Lower leg skin (tissue), 4 donors: ENCODE data around the gene SCAF8. TPM values are rescaled to one million over a fixed set of nuclear protein-coding genes. Genes with fewer than 3 reads are reported as not detected.

Experiments
- DNase-seq, 2 donors: peaks; one replicate each; pipeline ENCODE4 v3.0.0-alpha.2; 2019; ENCODE audit warnings: low spot score in 2 of 2
- H3K4me3 ChIP-seq: fragments of 200-600 bp; sonication (generic); 2 replicates; pipeline ENCODE4 v1.5.1; 2017; ENCODE audit warnings: mild to moderate bottlenecking, low read depth; ENCODE audit not compliant: poor library complexity, severe bottlenecking
- CTCF ChIP-seq, 3 donors: fragments of 450-650 bp; IDR thresholded peaks; one replicate each; pipeline ENCODE4 v1.5.1; 2016; ENCODE audit warnings: antibody characterized with exemption in 3 of 3, mild to moderate bottlenecking in 3 of 3, moderate library complexity in 2 of 3
- POLR2A ChIP-seq, 2 donors: fragments of 450-650 bp; IDR thresholded peaks; one replicate each; pipeline ENCODE4 v1.6.1; 2016 to 2017; ENCODE audit warnings: antibody characterized with exemption in 2 of 2, mild to moderate bottlenecking in 1 of 2, moderate library complexity in 1 of 2
- WGBS, 2 donors: methylation state at CpG; one replicate each; pipeline ENCODE4 v1.1.5; 2018; 5-methylcytosine and 5-hydroxymethylcytosine counted together
- intact Hi-C: fragments of 100-400 bp; cut with DNase I; formaldehyde crosslinking; loops from one replicate; pipeline ENCODE4 v1.15.0; 2023; ENCODE audit warnings: low total_unique reads
- total RNA-seq, 4 donors: library from RNA; depleted of rRNA; stranded (reverse); fragments of >200 nt; gene quantifications; one replicate each; pipeline ENCODE4 v1.1.0, GENCODE V29; 2016

Gene SCAF8
- total RNA-seq, 4 donors from 2014 or later: 31.4 to 45.3 (median 41.3) TPM

- TF ChIP-seq POLR2A (IDR thresholded peaks at IDR 0.05): no peak
- TF ChIP-seq CTCF (IDR thresholded peaks at IDR 0.05): no peak
- WGBS, 2 donors: 87 to 89% methylated on average over 2 of the region's 2 CpGs
- H3K4me3 ChIP-seq: no peak overlapping the region
- intact Hi-C loops: no loop called here
- no peak for DNase-seq
Measured at GRCh38 chr6:154783229-154783628, 50.0 kb downstream of the SCAF8 start.

GRCh38 chr6:154785075-154785474 is 51.9 kb downstream of the SCAF8 start:
- intact Hi-C loops: no loop called here
- 92 to 93% methylated on average over 2 of the region's 2 CpGs for WGBS, 2 donors
- no peak overlapping the region for H3K4me3 ChIP-seq
- no peak for DNase-seq
- no peak for TF ChIP-seq POLR2A (IDR thresholded peaks at IDR 0.05)
- no peak for TF ChIP-seq CTCF (IDR thresholded peaks at IDR 0.05)

- 92 to 93% methylated on average over 9 of the region's 9 CpGs for WGBS, 2 donors
- no peak overlapping the region for H3K4me3 ChIP-seq
- TF ChIP-seq POLR2A (IDR thresholded peaks at IDR 0.05) (no peak), CTCF (IDR thresholded peaks at IDR 0.05) (no peak)
- intact Hi-C loops: no loop called here
- no peak for DNase-seq
Measured at GRCh38 chr6:154786144-154786868, 53.1 kb downstream of the SCAF8 start.

GRCh38 chr6:154791556-154792317 is 58.5 kb downstream of the SCAF8 start:
- no peak overlapping the region for H3K4me3 ChIP-seq
- intact Hi-C loops: loop anchor here (5.0 kb wide), 1 partner anchor 119 kb away; no protein-coding TSS in a partner anchor
- no peak for DNase-seq
- no peak for TF ChIP-seq POLR2A (IDR thresholded peaks at IDR 0.05)
- no peak for TF ChIP-seq CTCF (IDR thresholded peaks at IDR 0.05)
- WGBS, 2 donors: 61 to 63% methylated on average over 5 of the region's 5 CpGs

GRCh38 chr6:154792325-154792724 is 59.1 kb downstream of the SCAF8 start:
- DNase-seq: no peak
- intact Hi-C loops: loop anchor here (5.0 kb wide), 1 partner anchor 120 kb away; no protein-coding TSS in a partner anchor
- WGBS, 2 donors: 81 to 83% methylated on average over 4 of the region's 4 CpGs
- TF ChIP-seq POLR2A (IDR thresholded peaks at IDR 0.05): no peak
- TF ChIP-seq CTCF (IDR thresholded peaks at IDR 0.05): no peak
- H3K4me3 ChIP-seq: no peak overlapping the region
